ENCODE data around the gene CMC1. TPM values are rescaled to one million over a fixed set of nuclear protein-coding genes. Genes with fewer than 3 reads are reported as not detected.

Gene CMC1
- total RNA-seq, 1 donor from 2014 or later, result 3.4 TPM

DNA sequence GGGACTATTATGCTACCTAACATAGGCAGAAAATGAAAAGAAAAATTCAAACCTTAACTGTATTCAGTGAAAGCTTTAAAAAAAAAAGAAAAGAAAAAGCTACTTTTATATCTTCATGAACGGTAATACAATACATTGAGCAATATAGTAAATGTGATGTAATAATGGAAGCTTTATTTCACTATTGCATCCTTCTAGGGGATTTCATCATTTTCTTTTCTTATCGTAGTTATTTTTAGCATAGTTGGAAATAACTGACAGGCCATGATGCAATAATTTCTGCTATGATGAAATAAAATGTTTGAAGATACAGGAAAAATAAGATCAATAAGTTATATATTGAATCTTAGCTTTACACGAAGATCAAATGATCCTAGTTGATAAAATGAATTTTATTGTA, 66.8 kb downstream of the CMC1 start:
- no peak for DNase-seq

- DNase-seq, result no peak
These were observed 74.3 kb downstream of the CMC1 start for GRCh38 chr3:28315711-28316110.

GRCh38 chr3:28316226-28316625, 74.8 kb downstream of the CMC1 start:
- no peak for DNase-seq

DNA sequence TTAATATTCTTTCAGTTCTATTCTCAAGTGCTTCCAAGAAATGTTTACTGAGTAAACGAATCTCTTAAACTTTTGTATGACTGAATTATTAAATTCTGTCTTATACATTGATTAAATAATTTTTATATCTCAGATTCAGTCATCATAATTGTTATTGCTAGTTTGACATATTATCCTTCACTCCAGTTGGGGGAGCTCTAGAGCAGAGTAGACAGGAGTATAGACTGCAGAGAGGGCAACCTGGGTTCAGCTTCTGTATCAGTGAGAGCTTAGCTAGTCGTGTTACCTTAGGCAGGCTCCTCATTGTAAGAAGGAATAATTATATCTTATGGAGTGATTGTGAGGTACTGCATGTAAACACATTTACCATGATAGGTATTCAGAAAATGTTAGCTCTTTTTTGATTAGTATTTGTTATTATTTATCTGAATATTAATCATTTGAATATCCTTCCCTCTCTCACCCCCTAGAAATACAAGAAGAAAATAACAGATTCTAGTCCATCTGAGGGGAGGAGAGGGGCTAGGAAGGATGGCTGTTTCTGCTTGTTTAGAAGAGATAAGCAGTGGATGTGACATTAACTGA, 76.1 kb downstream of the CMC1 start:
- DNase-seq, result peak; percentile 71

- no peak for DNase-seq
These were observed 79.6 kb downstream of the CMC1 start for GRCh38 chr3:28320981-28321380.

- no peak for DNase-seq
These were observed 81.0 kb downstream of the CMC1 start for GRCh38 chr3:28322464-28322863.

- DNase-seq, result no peak
These were observed 85.1 kb downstream of the CMC1 start for GRCh38 chr3:28326458-28326926.

DNA sequence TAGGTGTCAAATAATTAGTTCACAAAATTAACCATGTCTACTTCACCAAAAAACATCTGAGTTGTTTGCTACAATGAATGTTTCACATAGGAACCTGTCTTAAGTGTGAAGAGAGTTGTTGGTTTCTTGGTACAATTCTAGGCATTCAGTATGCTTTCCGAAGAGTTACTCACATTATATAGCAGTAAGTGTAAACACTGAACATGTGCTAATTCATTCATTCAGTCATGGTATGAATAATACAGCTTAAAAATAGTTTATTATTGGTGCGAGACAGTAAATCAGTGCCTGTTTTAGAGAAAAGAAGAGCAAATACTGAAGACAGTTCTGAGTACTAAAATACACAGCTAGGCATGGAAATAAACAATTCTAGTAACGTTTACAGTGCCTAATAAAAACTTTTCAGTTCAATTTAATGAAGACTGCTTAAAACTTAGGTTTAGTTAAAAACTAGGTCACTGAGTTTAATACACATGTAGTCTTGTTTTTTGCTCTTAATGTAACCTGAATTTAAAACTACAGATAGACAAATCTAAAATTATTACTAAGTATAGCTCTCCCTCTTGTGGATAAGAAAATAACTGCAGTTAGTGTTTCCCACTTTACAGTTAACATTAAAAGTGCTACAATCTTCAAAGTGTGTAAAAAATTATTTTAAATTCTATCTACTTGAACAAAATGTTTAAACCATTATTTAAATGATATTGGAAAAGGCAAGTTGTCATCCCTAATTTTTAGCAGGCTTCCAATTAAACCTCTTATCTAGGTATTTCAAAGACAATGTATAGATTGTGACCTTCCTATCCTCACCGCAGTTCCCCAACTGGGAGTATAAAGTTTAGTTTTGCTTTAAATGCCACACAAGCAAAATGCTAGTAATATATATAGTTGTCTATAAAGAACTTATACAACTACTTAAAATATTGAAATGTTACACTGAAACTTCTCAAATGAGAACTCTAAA, 87.1 kb downstream of the CMC1 start:
- peak; percentile 60 for DNase-seq

GRCh38 chr3:28334552-28334951, 93.1 kb downstream of the CMC1 start:
- peak; percentile 18 for DNase-seq

GRCh38 chr3:28335246-28335645, 93.8 kb downstream of the CMC1 start:
- no peak for DNase-seq

DNA sequence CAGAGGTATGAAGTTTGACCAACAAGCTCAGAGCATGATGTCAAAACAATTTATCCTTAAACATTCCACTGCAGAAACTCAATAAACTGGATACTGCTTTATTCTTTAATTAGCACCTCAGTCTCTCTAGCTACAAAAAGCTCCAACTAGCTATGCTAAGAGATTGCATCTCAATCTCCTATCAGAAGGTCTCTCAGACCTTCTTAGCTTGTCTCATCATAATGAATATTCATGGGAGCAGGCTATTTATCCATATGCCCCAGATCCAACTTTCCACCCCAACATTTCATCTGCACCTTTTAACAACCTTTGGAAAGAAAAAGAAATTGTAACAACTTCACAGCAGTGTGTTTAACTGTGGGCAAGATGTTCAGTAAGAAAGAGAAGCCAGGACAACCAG, 95.8 kb downstream of the CMC1 start:
- no peak for DNase-seq

GRCh38 chr3:28343144-28343543, 101.7 kb downstream of the CMC1 start:
- DNase-seq, result no peak

- no peak for DNase-seq
These were observed 104.3 kb downstream of the CMC1 start for GRCh38 chr3:28345690-28346089.

- DNase-seq, result no peak
These were observed 106.2 kb downstream of the CMC1 start for GRCh38 chr3:28347374-28348264.

GRCh38 chr3:28348265-28348628, 106.8 kb downstream of the CMC1 start:
- DNase-seq, result no peak

DNA sequence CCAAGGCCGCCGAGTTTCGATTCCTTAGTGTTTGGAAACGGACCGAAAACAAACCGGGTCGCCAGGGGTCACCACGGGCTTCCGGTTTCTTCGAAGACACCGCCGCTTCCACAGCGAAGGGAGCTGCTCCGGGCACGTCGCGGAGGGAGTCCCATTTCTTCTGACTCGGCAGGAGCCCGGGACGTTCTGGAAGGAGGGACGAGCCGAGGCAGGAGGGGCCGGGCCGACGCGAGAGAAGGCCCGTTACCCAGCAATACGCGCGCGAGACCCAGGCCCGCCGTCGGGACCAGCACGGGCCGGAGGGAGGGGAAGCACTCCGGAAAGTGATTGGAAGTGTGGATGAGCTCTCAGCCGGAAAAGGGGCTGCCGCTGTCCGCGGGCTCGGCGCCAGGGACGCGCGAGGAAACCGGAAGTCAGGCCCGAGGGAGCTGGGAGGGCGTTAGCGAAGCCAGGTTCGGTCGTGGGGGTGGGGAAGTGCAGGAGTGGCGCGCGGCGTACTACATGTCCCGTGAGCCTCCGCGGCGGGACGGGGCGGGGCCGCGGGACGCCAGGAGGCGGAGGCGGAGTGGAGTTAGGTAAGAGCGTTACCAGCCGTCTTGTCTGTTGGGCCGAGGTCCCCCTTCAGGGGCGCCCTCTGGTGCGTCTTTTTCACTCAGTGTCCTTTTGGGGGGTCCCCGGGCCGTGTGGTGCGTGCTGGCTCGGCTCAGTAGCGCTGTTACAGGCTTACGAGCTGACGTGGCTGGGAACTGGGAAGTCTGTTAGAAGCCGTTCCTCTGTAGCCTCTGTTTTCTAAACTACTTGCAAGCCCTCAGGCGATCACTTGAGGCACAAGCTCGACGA, 107.4 kb downstream of the CMC1 start, which contains the start of the genes AZI2 and ZCWPW2:
TSS of gene AZI2 (minus strand) at position 196 of the 840 bp plus-strand sequence. CDS start 8,207 bp downstream, outside the sequence.
TSS of gene ZCWPW2 (plus strand) at position 93 of the 840 bp plus-strand sequence. CDS start 64,348 bp downstream, outside the sequence.
- peak; percentile 97 for DNase-seq

DNA sequence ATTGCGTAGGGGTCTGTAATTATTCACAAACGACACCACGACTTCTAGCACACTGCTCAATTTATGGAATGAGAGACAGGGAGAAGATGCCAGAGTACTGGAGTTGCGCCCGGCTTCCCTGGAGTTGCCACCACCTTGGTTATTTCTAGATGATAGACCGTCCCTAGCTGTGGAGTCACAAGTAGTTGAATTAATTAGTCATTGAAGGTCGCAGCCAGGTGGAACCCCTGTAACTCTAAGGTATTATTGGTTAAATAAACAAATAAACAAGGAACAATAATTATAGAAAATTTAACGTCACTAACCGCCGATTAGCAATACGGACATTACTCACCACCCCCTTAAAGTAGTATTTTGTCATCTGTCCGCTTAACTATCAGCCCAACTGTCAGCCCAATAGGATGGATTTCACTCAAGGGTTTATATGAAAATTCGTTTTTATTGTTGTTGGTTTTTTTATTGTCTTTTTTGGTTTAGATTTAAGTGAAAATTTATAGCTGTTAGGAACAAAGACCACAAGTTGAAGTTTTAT, 108.1 kb downstream of the CMC1 start:
- DNase-seq, result no peak
